ENCODE data around the gene CSNK2A1. TPM values are rescaled to one million over a fixed set of nuclear protein-coding genes. Genes with fewer than 3 reads are reported as not detected.
A peak's percentile ranks its signal among the peaks of the same experiment; 100 is the strongest.

The CSNK2A1 gene
- total RNA-seq, 4 donors from 2014 or later, result 85.0 to 107 (median 96.9) TPM

GRCh38 chr20:440148-440547, 103.4 kb downstream of the CSNK2A1 start:
- H3K27ac ChIP-seq, result no peak overlapping the region
- H3K36me3 ChIP-seq, result peaks cover 97% of the 10 kb centered on the region
- TF ChIP-seq POLR2A (IDR thresholded peaks at IDR 0.05) (no peak), CTCF (IDR thresholded peaks at IDR 0.05) (no peak), POLR2AphosphoS5 (IDR thresholded peaks at IDR 0.05) (no peak), EP300 (IDR thresholded peaks at IDR 0.05) (no peak)
- no peak for DNase-seq (ENCODE audit: low spot score in 2 of 2)
- WGBS, result 80% methylated on average over 7 of the region's 7 CpGs
- no peak overlapping the region for H3K4me3 ChIP-seq
- no peaks in the 10 kb centered on the region for H3K9me3 ChIP-seq
- H3K27me3 ChIP-seq, result no peaks in the 10 kb centered on the region
- peaks cover 19% of the 10 kb centered on the region for H3K4me1 ChIP-seq

GRCh38 chr20:438571-439469, 104.8 kb downstream of the CSNK2A1 start:
- H3K27ac ChIP-seq, result no peak overlapping the region
- peaks cover 9% of the 10 kb centered on the region for H3K4me1 ChIP-seq
- H3K9me3 ChIP-seq, result no peaks in the 10 kb centered on the region
- TF ChIP-seq CTCF (IDR thresholded peaks at IDR 0.05), result no peak
- TF ChIP-seq POLR2A (IDR thresholded peaks at IDR 0.05), result no peak
- TF ChIP-seq EP300 (IDR thresholded peaks at IDR 0.05), result no peak
- no peak for TF ChIP-seq POLR2AphosphoS5 (IDR thresholded peaks at IDR 0.05)
- peaks cover 90% of the 10 kb centered on the region for H3K36me3 ChIP-seq
- WGBS, result 67% methylated on average over 18 of the region's 18 CpGs
- DNase-seq (ENCODE audit: low spot score in 2 of 2), result peak; percentile 48 to 70
- H3K4me3 ChIP-seq, result no peak overlapping the region
- no peaks in the 10 kb centered on the region for H3K27me3 ChIP-seq

- H3K27ac ChIP-seq, result no peak overlapping the region
- 72% methylated on average over 6 of the region's 6 CpGs for WGBS
- no peak for DNase-seq (ENCODE audit: low spot score in 2 of 2)
- H3K4me1 ChIP-seq, result peaks cover 9% of the 10 kb centered on the region
- H3K4me3 ChIP-seq, result no peak overlapping the region
- peaks cover 81% of the 10 kb centered on the region for H3K36me3 ChIP-seq
- H3K27me3 ChIP-seq, result no peaks in the 10 kb centered on the region
- no peak for TF ChIP-seq CTCF (IDR thresholded peaks at IDR 0.05)
- no peak for TF ChIP-seq POLR2A (IDR thresholded peaks at IDR 0.05)
- no peak for TF ChIP-seq POLR2AphosphoS5 (IDR thresholded peaks at IDR 0.05)
- TF ChIP-seq EP300 (IDR thresholded peaks at IDR 0.05), result no peak
- no peaks in the 10 kb centered on the region for H3K9me3 ChIP-seq
Measured at GRCh38 chr20:437787-438486, 105.7 kb downstream of the CSNK2A1 start.

GRCh38 chr20:436476-436875, 107.1 kb downstream of the CSNK2A1 start:
- TF ChIP-seq POLR2A (IDR thresholded peaks at IDR 0.05), result no peak
- Histone ChIP-seq H3K4me1 (peaks cover 9% of the 10 kb centered on the region), H3K27me3 (no peaks in the 10 kb centered on the region), H3K36me3 (peaks cover 76% of the 10 kb centered on the region), H3K27ac (no peak overlapping the region), H3K4me3 (no peak overlapping the region), H3K9me3 (no peaks in the 10 kb centered on the region)
- WGBS, result 99% methylated on average over 5 of the region's 5 CpGs
- DNase-seq (ENCODE audit: low spot score in 2 of 2), result no peak

- Histone ChIP-seq H3K4me3 (no peak overlapping the region), H3K27me3 (no peaks in the 10 kb centered on the region), H3K9me3 (no peaks in the 10 kb centered on the region), H3K4me1 (peaks cover 9% of the 10 kb centered on the region), H3K36me3 (peaks cover 72% of the 10 kb centered on the region), H3K27ac (no peak overlapping the region)
- WGBS, result 81% methylated on average over 7 of the region's 7 CpGs
- no peak for DNase-seq (ENCODE audit: low spot score in 2 of 2)
- no peak for TF ChIP-seq CTCF (IDR thresholded peaks at IDR 0.05)
- TF ChIP-seq POLR2AphosphoS5 (IDR thresholded peaks at IDR 0.05), result no peak
- no peak for TF ChIP-seq POLR2A (IDR thresholded peaks at IDR 0.05)
- no peak for TF ChIP-seq EP300 (IDR thresholded peaks at IDR 0.05)
Measured at GRCh38 chr20:435558-435957, 108.0 kb downstream of the CSNK2A1 start.
